Stimulated activated effector memory CD8-positive, alpha-beta T cell treated with anti-CD3 and anti-CD28 coated beads, Interleukin-12 subunit alpha, Interleukin-12 subunit beta, amount 100 ng/mL, for 72 hours (primary cell): ENCODE results near the gene FCRL6.

Source experiments
- ATAC-seq: fragments of 150-1000 bp; cut with Tn5 transposase; 2 replicates; pipeline ENCODE4 v1.10.0; 2021
- DNase-seq, 2 donors: peaks; one replicate each; pipeline ENCODE4 v3.0.0; 2021 to 2022; ENCODE audit warnings: low spot score in 2 of 2
- H3K27ac Mint-ChIP-seq: one replicate; pipeline ENCODE4 v1.8.0; 2022; ENCODE audit warnings: mild to moderate bottlenecking, mixed read lengths
- H3K36me3 Mint-ChIP-seq: one replicate; pipeline ENCODE4 v1.8.0; 2022; ENCODE audit warnings: mild to moderate bottlenecking, mixed read lengths
- H3K4me1 Mint-ChIP-seq: one replicate; pipeline ENCODE4 v1.8.0; 2022; ENCODE audit warnings: mixed read lengths
- H3K4me3 Mint-ChIP-seq: one replicate; pipeline ENCODE4 v1.8.0; 2022; ENCODE audit warnings: mild to moderate bottlenecking, mixed read lengths
- H3K9me3 Mint-ChIP-seq: one replicate; pipeline ENCODE4 v1.8.0; 2022; ENCODE audit warnings: mixed read lengths

Gene FCRL6

GRCh38 chr1:159823406-159823805, 21.2 kb downstream of the FCRL6 start:
- no peaks in the 10 kb centered on the region for H3K9me3 Mint-ChIP-seq
- no peaks in the 10 kb centered on the region for H3K36me3 Mint-ChIP-seq
- no peak overlapping the region for H3K4me3 Mint-ChIP-seq
- ATAC-seq (no peak), DNase-seq (no peak)
- peaks cover 87% of the 10 kb centered on the region for H3K4me1 Mint-ChIP-seq
- H3K27ac Mint-ChIP-seq, result peak overlapping the region; percentile 23

GRCh38 chr1:159825564-159825963, 23.4 kb downstream of the FCRL6 start:
- Mint-ChIP-seq H3K9me3 (no peaks in the 10 kb centered on the region), H3K36me3 (no peaks in the 10 kb centered on the region), H3K4me3 (peak overlapping the region; percentile 71), H3K27ac (peak overlapping the region; percentile 69), H3K4me1 (peaks cover 92% of the 10 kb centered on the region)
- DNase-seq, result no peak
- no peak for ATAC-seq

GRCh38 chr1:159826441-159827101, 24.4 kb downstream of the FCRL6 start, which contains the start of gene SLAMF8:
SLAMF8 (plus strand) TSS chr1:159826873; CDS start chr1:159826899, 26 bp downstream.
- peaks cover 87% of the 10 kb centered on the region for H3K4me1 Mint-ChIP-seq
- no peaks in the 10 kb centered on the region for H3K36me3 Mint-ChIP-seq
- peak within 1 kb of the TSS; percentile 71 for H3K4me3 Mint-ChIP-seq
- H3K27ac Mint-ChIP-seq, result peak within 1 kb of the TSS; percentile 86
- no peaks in the 10 kb centered on the region for H3K9me3 Mint-ChIP-seq
- peak; percentile 38 to 86 for DNase-seq
- ATAC-seq, result peak; percentile 94

GRCh38 chr1:159827102-159827490, 24.9 kb downstream of the FCRL6 start:
- peak overlapping the region; percentile 86 for H3K27ac Mint-ChIP-seq
- no peaks in the 10 kb centered on the region for H3K9me3 Mint-ChIP-seq
- peaks cover 83% of the 10 kb centered on the region for H3K4me1 Mint-ChIP-seq
- ATAC-seq (peak; percentile 43), DNase-seq (no peak)
- peak overlapping the region; percentile 71 for H3K4me3 Mint-ChIP-seq
- H3K36me3 Mint-ChIP-seq, result no peaks in the 10 kb centered on the region

- DNase-seq (no peak), ATAC-seq (no peak)
- peak overlapping the region; percentile 86 for H3K27ac Mint-ChIP-seq
- H3K36me3 Mint-ChIP-seq, result no peaks in the 10 kb centered on the region
- peak overlapping the region; percentile 71 for H3K4me3 Mint-ChIP-seq
- peaks cover 78% of the 10 kb centered on the region for H3K4me1 Mint-ChIP-seq
- no peaks in the 10 kb centered on the region for H3K9me3 Mint-ChIP-seq
Measured at GRCh38 chr1:159827549-159827948, 25.4 kb downstream of the FCRL6 start.

- no peaks in the 10 kb centered on the region for H3K36me3 Mint-ChIP-seq
- H3K27ac Mint-ChIP-seq, result no peak overlapping the region
- no peak for ATAC-seq
- peak overlapping the region; percentile 71 for H3K4me3 Mint-ChIP-seq
- no peaks in the 10 kb centered on the region for H3K9me3 Mint-ChIP-seq
- DNase-seq, result no peak
- H3K4me1 Mint-ChIP-seq, result peaks cover 72% of the 10 kb centered on the region
Measured at GRCh38 chr1:159828176-159828575, 26.0 kb downstream of the FCRL6 start.

GRCh38 chr1:159828581-159829272, 26.6 kb downstream of the FCRL6 start:
- DNase-seq, result no peak
- H3K27ac Mint-ChIP-seq, result no peak overlapping the region
- ATAC-seq, result no peak
- peak overlapping the region; percentile 71 for H3K4me3 Mint-ChIP-seq
- no peaks in the 10 kb centered on the region for H3K36me3 Mint-ChIP-seq
- H3K4me1 Mint-ChIP-seq, result peaks cover 66% of the 10 kb centered on the region
- no peaks in the 10 kb centered on the region for H3K9me3 Mint-ChIP-seq

GRCh38 chr1:159829273-159829634, 27.1 kb downstream of the FCRL6 start:
- no peak for ATAC-seq
- Mint-ChIP-seq H3K9me3 (no peaks in the 10 kb centered on the region), H3K4me3 (no peak overlapping the region), H3K4me1 (peaks cover 61% of the 10 kb centered on the region), H3K36me3 (no peaks in the 10 kb centered on the region), H3K27ac (no peak overlapping the region)
- DNase-seq, result no peak

GRCh38 chr1:159829822-159830465, 27.8 kb downstream of the FCRL6 start:
- no peak for ATAC-seq
- Mint-ChIP-seq H3K4me3 (no peak overlapping the region), H3K9me3 (no peaks in the 10 kb centered on the region), H3K4me1 (peaks cover 54% of the 10 kb centered on the region), H3K36me3 (no peaks in the 10 kb centered on the region), H3K27ac (no peak overlapping the region)
- DNase-seq, result no peak

- Mint-ChIP-seq H3K27ac (no peak overlapping the region), H3K4me3 (no peak overlapping the region), H3K9me3 (no peaks in the 10 kb centered on the region), H3K36me3 (no peaks in the 10 kb centered on the region), H3K4me1 (peaks cover 46% of the 10 kb centered on the region)
- DNase-seq (no peak), ATAC-seq (no peak)
Measured at GRCh38 chr1:159830722-159831121, 28.6 kb downstream of the FCRL6 start.

GRCh38 chr1:159831412-159832141, 29.4 kb downstream of the FCRL6 start:
- H3K36me3 Mint-ChIP-seq, result peaks cover 1% of the 10 kb centered on the region
- peaks cover 40% of the 10 kb centered on the region for H3K4me1 Mint-ChIP-seq
- no peaks in the 10 kb centered on the region for H3K9me3 Mint-ChIP-seq
- ATAC-seq (no peak), DNase-seq (no peak)
- H3K4me3 Mint-ChIP-seq, result no peak overlapping the region
- H3K27ac Mint-ChIP-seq, result no peak overlapping the region

GRCh38 chr1:159832309-159832708, 30.1 kb downstream of the FCRL6 start:
- H3K9me3 Mint-ChIP-seq, result no peaks in the 10 kb centered on the region
- no peak overlapping the region for H3K4me3 Mint-ChIP-seq
- DNase-seq (no peak), ATAC-seq (no peak)
- H3K4me1 Mint-ChIP-seq, result peaks cover 36% of the 10 kb centered on the region
- H3K36me3 Mint-ChIP-seq, result peaks cover 5% of the 10 kb centered on the region
- H3K27ac Mint-ChIP-seq, result no peak overlapping the region

- no peaks in the 10 kb centered on the region for H3K9me3 Mint-ChIP-seq
- peaks cover 25% of the 10 kb centered on the region for H3K4me1 Mint-ChIP-seq
- ATAC-seq (no peak), DNase-seq (no peak)
- peaks cover 5% of the 10 kb centered on the region for H3K36me3 Mint-ChIP-seq
- peak overlapping the region; percentile 33 for H3K27ac Mint-ChIP-seq
- H3K4me3 Mint-ChIP-seq, result no peak overlapping the region
Measured at GRCh38 chr1:159835356-159835755, 33.2 kb downstream of the FCRL6 start.

GRCh38 chr1:159835862-159836525, 33.8 kb downstream of the FCRL6 start:
- H3K4me1 Mint-ChIP-seq, result peaks cover 24% of the 10 kb centered on the region
- H3K36me3 Mint-ChIP-seq, result peaks cover 5% of the 10 kb centered on the region
- no peak for DNase-seq
- H3K27ac Mint-ChIP-seq, result peak overlapping the region; percentile 73
- H3K4me3 Mint-ChIP-seq, result no peak overlapping the region
- ATAC-seq, result no peak
- H3K9me3 Mint-ChIP-seq, result no peaks in the 10 kb centered on the region

GRCh38 chr1:159838715-159839114, 36.6 kb downstream of the FCRL6 start:
- DNase-seq (no peak), ATAC-seq (peak; percentile 43)
- H3K4me3 Mint-ChIP-seq, result no peak overlapping the region
- H3K36me3 Mint-ChIP-seq, result peaks cover 5% of the 10 kb centered on the region
- no peaks in the 10 kb centered on the region for H3K9me3 Mint-ChIP-seq
- H3K27ac Mint-ChIP-seq, result peak overlapping the region; percentile 24
- peaks cover 27% of the 10 kb centered on the region for H3K4me1 Mint-ChIP-seq
